ENCODE results near the gene RHNO1. TPM values are rescaled to one million over a fixed set of nuclear protein-coding genes. Genes with fewer than 3 reads are reported as not detected.

RHNO1 gene
- total and polyA plus RNA-seq, 2 of the 13 experiments (the other 11 are each of a cell fraction or from before 2014, with no cell fraction given) = 27.2 to 49.6 TPM

- H2AFZ ChIP-seq (ENCODE audit: low read length) = no peak overlapping the region
- over 99% methylated on average over 3 of the region's 3 CpGs for WGBS (ENCODE audit: low lambda C conversion rate)
- in situ Hi-C loops (cut with HindIII; ENCODE audit: extremely low pct_ligation_motif_present, low pct_unique_long_range_greater_than_20kb) (loop anchor here (10.0 kb wide), 1 partner anchor 155 kb away; no protein-coding TSS in a partner anchor), intact Hi-C loops (cut with micrococcal nuclease; ENCODE audit: unreplicated experiment) (no loop called here)
- H3K36me3 ChIP-seq (replicated peaks in 1 of 2; ENCODE audit: control insufficient read depth in 1 of 2, insufficient read depth in 2 of 2, low read length in 2 of 2) = no peaks in the 10 kb centered on the region; a peak in 1 of 5 replicates
- DNase-seq (ENCODE audit: low spot score) = no peak
- H3K4me1 ChIP-seq (ENCODE audit: insufficient read depth, low read length) = peaks cover 45% of the 10 kb centered on the region
- ATAC-seq = no peak
- no peaks in the 10 kb centered on the region for H3K9me3 ChIP-seq (ENCODE audit: low read length)
- BruUV-seq (replicated peaks) = no TSS peak
- H3K4me3 ChIP-seq (replicated peaks in 1 of 3; ENCODE audit: insufficient read depth in 1 of 3, low read depth in 2 of 3, low read length in 3 of 3) = no peak overlapping the region
- peaks cover 61% of the 10 kb centered on the region for H3K79me2 ChIP-seq (ENCODE audit: insufficient read depth, low read length)
- no peaks in the 10 kb centered on the region; a peak in 2 of 5 replicates for H3K27me3 ChIP-seq (ENCODE audit: control insufficient read depth in 1 of 2, insufficient read depth in 2 of 2, low read length in 2 of 2)
- no peaks in the 10 kb centered on the region for H4K20me1 ChIP-seq (ENCODE audit: insufficient read depth, low read length)
- ChIA-PET POLR2A (no interaction called here), CTCF (ENCODE audit: low intra/inter-chr PET ratio, low total read pairs) (no interaction called here)
- TF ChIP-seq, protein P1, sequence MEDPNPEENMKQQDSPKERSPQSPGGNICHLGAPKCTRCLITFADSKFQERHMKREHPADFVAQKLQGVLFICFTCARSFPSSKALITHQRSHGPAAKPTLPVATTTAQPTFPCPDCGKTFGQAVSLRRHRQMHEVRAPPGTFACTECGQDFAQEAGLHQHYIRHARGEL (CRISPR knock-in tag; IDR thresholded peaks at IDR 0.05) = no peak
- TF ChIP-seq, protein P2, sequence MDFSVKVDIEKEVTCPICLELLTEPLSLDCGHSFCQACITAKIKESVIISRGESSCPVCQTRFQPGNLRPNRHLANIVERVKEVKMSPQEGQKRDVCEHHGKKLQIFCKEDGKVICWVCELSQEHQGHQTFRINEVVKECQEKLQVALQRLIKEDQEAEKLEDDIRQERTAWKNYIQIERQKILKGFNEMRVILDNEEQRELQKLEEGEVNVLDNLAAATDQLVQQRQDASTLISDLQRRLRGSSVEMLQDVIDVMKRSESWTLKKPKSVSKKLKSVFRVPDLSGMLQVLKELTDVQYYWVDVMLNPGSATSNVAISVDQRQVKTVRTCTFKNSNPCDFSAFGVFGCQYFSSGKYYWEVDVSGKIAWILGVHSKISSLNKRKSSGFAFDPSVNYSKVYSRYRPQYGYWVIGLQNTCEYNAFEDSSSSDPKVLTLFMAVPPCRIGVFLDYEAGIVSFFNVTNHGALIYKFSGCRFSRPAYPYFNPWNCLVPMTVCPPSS (IDR thresholded peaks at IDR 0.05) = no peak
- TF ChIP-seq ZNF703 (CRISPR knock-in tag; IDR thresholded peaks at IDR 0.05; ENCODE audit: borderline replicate concordance) = no peak
- TF ChIP-seq ATF7 (IDR thresholded peaks at IDR 0.05) = no peak
- no peak for TF ChIP-seq ATF7 (CRISPR knock-in tag; IDR thresholded peaks at IDR 0.05)
- TF ChIP-seq ZNF251 (CRISPR knock-in tag; IDR thresholded peaks at IDR 0.05) = no peak
- no peak for TF ChIP-seq NFATC3 (CRISPR knock-in tag; IDR thresholded peaks at IDR 0.05)
- TF ChIP-seq MIXL1 (CRISPR knock-in tag; IDR thresholded peaks at IDR 0.05) = no peak
- no peak for TF ChIP-seq SRSF9 (IDR thresholded peaks at IDR 0.05; ENCODE audit: borderline replicate concordance, insufficient read depth, low read depth, low read length, poor library complexity, severe bottlenecking)
- no peak for TF ChIP-seq FOXJ3 (CRISPR knock-in tag; IDR thresholded peaks at IDR 0.05; ENCODE audit: borderline replicate concordance)
- no peak for TF ChIP-seq MBD4 (IDR thresholded peaks at IDR 0.05; ENCODE audit: borderline replicate concordance, low read length)
- TF ChIP-seq TBX2 (CRISPR knock-in tag; IDR thresholded peaks at IDR 0.05; ENCODE audit: borderline replicate concordance) = no peak
- TF ChIP-seq ZNF12 (CRISPR knock-in tag; IDR thresholded peaks at IDR 0.05) = no peak
- TF ChIP-seq ZNF616 (CRISPR knock-in tag; IDR thresholded peaks at IDR 0.05; ENCODE audit: low read depth) = no peak
- no peak for TF ChIP-seq SIX4 (CRISPR knock-in tag; IDR thresholded peaks at IDR 0.05)
- TF ChIP-seq E2F1 (CRISPR knock-in tag; IDR thresholded peaks at IDR 0.05) = no peak
- TF ChIP-seq, protein P3, sequence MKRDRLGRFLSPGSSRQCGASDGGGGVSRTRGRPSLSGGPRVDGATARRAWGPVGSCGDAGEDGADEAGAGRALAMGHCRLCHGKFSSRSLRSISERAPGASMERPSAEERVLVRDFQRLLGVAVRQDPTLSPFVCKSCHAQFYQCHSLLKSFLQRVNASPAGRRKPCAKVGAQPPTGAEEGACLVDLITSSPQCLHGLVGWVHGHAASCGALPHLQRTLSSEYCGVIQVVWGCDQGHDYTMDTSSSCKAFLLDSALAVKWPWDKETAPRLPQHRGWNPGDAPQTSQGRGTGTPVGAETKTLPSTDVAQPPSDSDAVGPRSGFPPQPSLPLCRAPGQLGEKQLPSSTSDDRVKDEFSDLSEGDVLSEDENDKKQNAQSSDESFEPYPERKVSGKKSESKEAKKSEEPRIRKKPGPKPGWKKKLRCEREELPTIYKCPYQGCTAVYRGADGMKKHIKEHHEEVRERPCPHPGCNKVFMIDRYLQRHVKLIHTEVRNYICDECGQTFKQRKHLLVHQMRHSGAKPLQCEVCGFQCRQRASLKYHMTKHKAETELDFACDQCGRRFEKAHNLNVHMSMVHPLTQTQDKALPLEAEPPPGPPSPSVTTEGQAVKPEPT (CRISPR knock-in tag; IDR thresholded peaks at IDR 0.05; ENCODE audit: low read depth) = no peak
- TF ChIP-seq ZNF749 (CRISPR knock-in tag; IDR thresholded peaks at IDR 0.05; ENCODE audit: borderline replicate concordance) = no peak
- no peak for TF ChIP-seq RORA (CRISPR knock-in tag; IDR thresholded peaks at IDR 0.05)
- TF ChIP-seq RXRA (CRISPR knock-in tag; IDR thresholded peaks at IDR 0.05) = no peak
- no peak for TF ChIP-seq ZSCAN22 (CRISPR knock-in tag; IDR thresholded peaks at IDR 0.05)
- H3K4me2 ChIP-seq (ENCODE audit: low read depth, low read length) = no peak overlapping the region
- no peak for FAIRE-seq
- H3K9ac ChIP-seq (ENCODE audit: insufficient read depth, low read depth, low read length) = no peak overlapping the region
- no peak overlapping the region for H3K27ac ChIP-seq (ENCODE audit: extremely low read length, insufficient read depth, low read length)
Measured at GRCh38 chr12:2879853-2880252, 2.8 kb downstream of the RHNO1 start.
